KG1 (cell line): ENCODE results near the gene CD177.
"Not testable (repeated sequence)": the region's sequence is repeated elsewhere in the genome, so short reads cannot be mapped to it uniquely, and the experiment has no call there.

Experiments used
- DNase-seq: peaks from one replicate; lab custom pipeline; 2025; lab: John Stamatoyannopoulos, UW

The CD177 gene

GRCh38 chr19:43332058-43332922 is 21.2 kb upstream of the CD177 start:
- no peak for DNase-seq

- DNase-seq: not testable (repeated sequence)
These were observed 17.0 kb upstream of the CD177 start for GRCh38 chr19:43336508-43336907.

GRCh38 chr19:43337737-43338136 is 15.7 kb upstream of the CD177 start:
- DNase-seq: no peak

GRCh38 chr19:43338530-43338929 is 15.0 kb upstream of the CD177 start:
- no peak for DNase-seq

- not testable (repeated sequence) for DNase-seq
These were observed 14.1 kb upstream of the CD177 start for GRCh38 chr19:43339243-43339930.

- DNase-seq: not testable (repeated sequence)
These were observed 13.4 kb upstream of the CD177 start for GRCh38 chr19:43340101-43340500.

- DNase-seq: not testable (repeated sequence)
These were observed 12.4 kb upstream of the CD177 start for GRCh38 chr19:43341098-43341497.

- DNase-seq: not testable (repeated sequence)
These were observed 11.4 kb upstream of the CD177 start for GRCh38 chr19:43342104-43342503.

GRCh38 chr19:43344347-43344925 is 9.1 kb upstream of the CD177 start:
- not testable (repeated sequence) for DNase-seq

GRCh38 chr19:43349813-43350212 is 3.7 kb upstream of the CD177 start:
- DNase-seq: not testable (repeated sequence)

- DNase-seq: peak; percentile 28
These were observed 1.3 kb upstream of the CD177 start for GRCh38 chr19:43351998-43352746.

GRCh38 chr19:43354305-43354627 is 780 bp downstream of the CD177 start:
- no peak for DNase-seq

GRCh38 chr19:43356749-43357148 is 3.3 kb downstream of the CD177 start:
- not testable (repeated sequence) for DNase-seq

- DNase-seq: no peak
These were observed 8.7 kb downstream of the CD177 start for GRCh38 chr19:43362179-43362578.

- DNase-seq: no peak
These were observed 9.3 kb downstream of the CD177 start for GRCh38 chr19:43362745-43363144.

- not testable (repeated sequence) for DNase-seq
These were observed 12.2 kb downstream of the CD177 start for GRCh38 chr19:43365677-43366076.

- no peak for DNase-seq
These were observed 14.3 kb downstream of the CD177 start for GRCh38 chr19:43367822-43368221.

GRCh38 chr19:43368897-43369296 is 15.4 kb downstream of the CD177 start:
- DNase-seq: not testable (repeated sequence)

GRCh38 chr19:43371909-43372308 is 18.4 kb downstream of the CD177 start:
- no peak for DNase-seq

- DNase-seq: peak; percentile 53
These were observed 19.0 kb downstream of the CD177 start for GRCh38 chr19:43372462-43372861.

- not testable (repeated sequence) for DNase-seq
These were observed 24.1 kb downstream of the CD177 start for GRCh38 chr19:43377624-43378023.

- DNase-seq: no peak
These were observed 26.5 kb downstream of the CD177 start for GRCh38 chr19:43380008-43380407.
